CD4-positive, alpha-beta T cell treated with Interleukin-12 subunit alpha and Interleukin-12 subunit beta, for 1 hour (primary cell): ENCODE data around the gene ASPSCR1.
A peak's percentile ranks its signal among the peaks of the same experiment; 100 is the strongest.

Experiments
- DNase-seq: peaks from one replicate; pipeline ENCODE4 v3.0.0-alpha.2; 2020

Gene ASPSCR1, protein sequence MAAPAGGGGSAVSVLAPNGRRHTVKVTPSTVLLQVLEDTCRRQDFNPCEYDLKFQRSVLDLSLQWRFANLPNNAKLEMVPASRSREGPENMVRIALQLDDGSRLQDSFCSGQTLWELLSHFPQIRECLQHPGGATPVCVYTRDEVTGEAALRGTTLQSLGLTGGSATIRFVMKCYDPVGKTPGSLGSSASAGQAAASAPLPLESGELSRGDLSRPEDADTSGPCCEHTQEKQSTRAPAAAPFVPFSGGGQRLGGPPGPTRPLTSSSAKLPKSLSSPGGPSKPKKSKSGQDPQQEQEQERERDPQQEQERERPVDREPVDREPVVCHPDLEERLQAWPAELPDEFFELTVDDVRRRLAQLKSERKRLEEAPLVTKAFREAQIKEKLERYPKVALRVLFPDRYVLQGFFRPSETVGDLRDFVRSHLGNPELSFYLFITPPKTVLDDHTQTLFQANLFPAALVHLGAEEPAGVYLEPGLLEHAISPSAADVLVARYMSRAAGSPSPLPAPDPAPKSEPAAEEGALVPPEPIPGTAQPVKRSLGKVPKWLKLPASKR

DNA sequence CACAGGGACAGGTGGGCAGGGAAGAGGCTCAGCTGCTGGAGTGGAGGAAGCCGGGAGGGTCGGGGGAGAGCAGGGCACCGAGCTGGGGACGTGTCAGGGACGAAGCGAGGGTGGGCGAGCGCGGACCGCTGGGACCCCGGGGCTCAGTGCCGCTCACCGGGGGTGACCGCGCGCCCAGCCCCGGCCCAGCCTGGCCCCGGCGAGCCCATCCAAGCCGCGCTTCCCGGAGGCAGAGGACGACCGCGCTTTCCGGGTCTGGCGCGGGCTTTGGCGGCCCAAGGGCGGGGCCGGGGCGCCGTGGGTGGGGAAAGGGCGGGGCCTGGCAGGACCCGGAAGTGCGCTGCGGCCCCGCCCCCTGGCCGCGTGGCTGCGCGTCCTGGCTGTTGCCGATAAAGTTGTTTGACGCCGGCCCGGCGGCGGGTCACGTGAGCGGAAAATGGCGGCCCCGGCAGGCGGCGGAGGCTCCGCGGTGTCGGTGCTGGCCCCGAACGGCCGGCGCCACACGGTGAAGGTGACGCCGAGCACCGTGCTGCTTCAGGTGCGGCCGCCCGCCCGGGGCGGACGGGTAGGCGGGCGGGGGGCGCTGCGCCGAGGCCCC is at the start of gene ASPSCR1:
Gene ASPSCR1, plus strand, starts transcription at position 419 of the 598 bp plus-strand sequence. Its CDS starts 18 bp downstream, at position 437.
- peak; percentile 92 for DNase-seq

DNA sequence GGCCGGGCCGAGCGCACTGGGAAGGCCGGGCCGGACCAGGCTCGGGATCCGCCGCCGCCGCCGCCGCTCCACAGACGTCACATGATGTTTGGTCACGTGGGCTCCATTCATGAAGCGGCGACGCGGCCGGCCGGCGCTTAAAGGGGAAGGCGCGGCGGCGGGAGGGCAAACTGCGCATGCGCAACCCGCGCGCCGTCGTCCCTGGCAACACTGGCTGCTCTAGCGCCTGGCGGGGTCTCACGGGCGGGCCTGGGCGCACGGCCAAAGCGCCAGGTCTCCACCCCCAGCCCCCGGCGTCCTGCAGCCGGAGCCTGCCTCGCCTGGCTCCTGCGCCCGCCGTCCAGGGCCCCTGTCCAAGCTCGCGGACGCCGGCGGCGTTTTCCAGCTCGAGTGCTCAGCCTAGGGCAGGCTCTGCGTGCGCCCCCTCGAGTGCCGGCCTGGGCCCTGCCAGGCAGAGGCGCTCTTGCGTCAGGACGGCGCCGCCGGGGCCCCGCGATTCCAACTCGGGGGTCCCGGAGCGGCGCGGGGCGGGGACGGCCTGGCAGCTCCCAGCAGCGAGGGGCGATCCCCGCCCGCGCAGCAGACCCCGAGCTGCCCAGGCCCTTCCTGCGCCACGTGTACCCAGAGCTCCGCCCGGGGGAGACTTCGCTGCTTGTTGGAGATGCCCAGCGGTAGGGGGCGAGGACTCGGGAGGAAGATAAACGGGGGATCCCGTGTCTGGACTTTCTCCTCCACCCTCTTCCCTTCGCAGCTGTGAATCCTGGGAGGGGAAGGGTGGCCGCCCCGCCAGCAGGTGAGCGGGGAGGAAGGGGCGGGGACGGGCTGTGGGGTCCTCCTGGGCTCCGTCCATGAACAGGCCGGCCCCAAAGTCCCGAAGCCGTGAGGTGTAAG is 49.5 kb upstream of the ASPSCR1 start, which contains the start of gene MAFG:
Gene MAFG, minus strand, starts transcription at position 83 of the 891 bp plus-strand sequence. CDS start 4,550 bp downstream, outside the sequence.
- DNase-seq: peak; percentile 92

DNA sequence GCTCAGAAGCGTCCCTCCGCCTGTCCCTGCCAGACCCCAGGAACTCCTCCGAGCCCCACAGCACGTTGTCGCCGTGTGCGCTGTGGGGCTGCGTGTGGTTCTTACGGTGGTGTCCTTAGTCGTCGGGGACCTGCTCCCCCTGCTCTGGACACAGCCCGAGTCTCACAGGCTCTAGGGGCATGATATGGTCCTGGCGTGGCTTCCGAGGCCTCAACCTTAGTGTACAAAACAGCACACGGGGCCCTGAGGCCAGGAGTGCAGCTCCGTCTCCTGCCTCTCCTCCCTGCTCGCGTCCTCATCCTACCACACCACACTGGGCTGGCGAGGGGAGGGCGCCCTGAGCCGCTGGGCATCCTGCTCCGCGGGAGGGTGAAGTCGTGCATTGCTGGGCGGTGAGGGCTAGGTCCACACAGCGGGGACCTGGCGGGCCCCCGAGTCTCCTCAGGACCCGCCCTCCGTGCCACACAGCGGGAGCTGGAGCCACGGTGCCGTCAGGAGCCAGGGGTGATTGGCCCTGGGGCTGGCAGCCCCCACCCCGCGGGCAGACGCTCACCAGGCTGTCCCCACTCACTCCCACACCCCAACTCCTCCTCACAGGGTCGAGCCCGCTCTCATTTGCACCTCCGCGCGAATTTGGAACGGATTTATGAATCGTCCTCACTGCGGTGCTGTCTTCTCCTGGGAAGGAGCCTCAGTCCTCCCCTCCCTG is 48.7 kb upstream of the ASPSCR1 start:
- no peak for DNase-seq

DNA sequence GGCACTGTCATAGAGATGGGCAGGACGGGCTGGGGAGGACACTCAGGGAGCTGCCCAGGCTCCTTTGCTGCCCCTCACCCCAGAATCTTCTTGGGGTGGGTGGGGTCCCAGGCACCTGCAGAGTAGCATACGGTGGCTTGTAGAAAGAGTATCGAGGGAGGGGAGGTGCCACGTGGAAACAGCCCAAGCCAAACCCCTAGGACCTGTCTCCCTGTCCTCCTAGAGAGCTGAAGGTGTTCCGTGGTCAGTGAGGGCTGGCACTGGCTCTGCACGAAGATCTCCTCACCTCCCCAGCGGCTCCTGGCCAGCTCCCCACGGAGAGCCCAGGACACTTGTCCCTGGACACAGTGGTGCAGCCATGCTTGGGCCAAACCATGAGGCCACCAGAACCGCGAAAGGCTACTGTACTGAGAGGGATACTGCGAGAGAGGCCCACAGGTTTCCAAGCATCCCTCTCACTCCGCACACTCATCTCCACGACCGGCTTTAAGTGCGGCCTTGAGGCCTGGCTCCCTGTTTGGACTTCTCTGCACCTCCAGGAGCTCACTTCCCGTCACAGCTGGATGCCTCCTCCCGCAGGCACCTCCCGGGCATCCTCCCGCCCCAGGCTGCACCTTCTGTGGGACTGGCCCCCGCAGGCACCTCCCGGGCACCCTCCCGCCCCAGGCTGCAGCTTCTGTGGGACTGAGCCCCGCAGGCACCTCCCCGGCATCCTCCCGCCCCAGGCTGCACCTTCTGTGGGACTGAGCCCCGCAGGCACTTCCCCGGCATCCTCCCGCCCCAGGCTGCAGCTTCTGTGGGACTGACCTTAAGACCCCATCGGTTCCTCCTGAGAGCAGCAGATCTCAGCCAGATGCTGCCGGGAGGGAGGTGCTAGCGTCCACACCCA is 47.9 kb upstream of the ASPSCR1 start:
- DNase-seq: no peak

DNA sequence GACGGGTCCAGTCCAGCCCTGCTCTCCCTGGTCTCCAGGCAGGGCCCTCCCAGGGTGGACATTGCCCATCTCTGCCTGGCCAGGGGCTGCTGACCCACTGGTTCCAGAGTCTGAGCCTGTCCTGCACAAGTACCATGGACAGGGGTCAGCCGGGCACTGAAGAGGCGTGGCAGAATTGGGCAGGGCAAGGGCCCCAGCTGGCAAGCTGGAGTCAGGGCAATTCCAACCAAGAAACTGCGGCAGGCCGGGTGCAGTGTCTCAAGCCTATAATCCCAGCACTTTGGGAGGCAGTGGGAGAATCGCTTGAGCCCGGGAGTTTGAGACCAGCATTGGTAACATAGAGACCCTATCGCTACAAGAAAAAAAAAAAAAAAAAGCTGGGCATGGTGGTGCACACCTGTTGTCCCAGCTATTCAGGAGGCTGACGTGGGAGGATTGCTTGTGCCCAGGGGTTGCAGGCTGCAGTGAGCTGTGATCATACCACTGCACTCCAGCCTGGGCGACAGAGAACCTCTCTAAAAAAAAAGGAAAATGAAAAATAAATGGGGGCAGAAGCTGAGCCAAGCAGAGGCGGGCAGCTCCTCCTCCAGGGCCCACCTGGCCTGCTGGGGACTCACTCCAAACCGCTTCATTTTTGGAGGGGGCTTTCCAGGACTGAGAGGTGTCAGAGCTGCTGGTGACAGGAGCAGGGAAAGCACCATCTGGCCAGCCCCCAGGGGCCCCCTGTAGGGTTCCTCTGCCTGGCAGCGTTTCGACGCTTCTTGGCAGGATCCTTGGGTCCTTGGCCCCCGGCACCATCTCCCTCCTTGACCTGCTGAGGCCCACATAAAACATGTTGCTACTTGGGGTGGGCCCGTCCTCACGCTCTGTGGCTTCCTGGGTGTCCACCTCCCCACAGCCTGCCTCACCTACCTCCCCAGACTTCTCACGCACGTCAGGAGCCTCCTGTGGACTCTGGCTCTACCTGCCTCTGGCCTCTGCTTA is 47.0 kb upstream of the ASPSCR1 start:
- DNase-seq: no peak

DNA sequence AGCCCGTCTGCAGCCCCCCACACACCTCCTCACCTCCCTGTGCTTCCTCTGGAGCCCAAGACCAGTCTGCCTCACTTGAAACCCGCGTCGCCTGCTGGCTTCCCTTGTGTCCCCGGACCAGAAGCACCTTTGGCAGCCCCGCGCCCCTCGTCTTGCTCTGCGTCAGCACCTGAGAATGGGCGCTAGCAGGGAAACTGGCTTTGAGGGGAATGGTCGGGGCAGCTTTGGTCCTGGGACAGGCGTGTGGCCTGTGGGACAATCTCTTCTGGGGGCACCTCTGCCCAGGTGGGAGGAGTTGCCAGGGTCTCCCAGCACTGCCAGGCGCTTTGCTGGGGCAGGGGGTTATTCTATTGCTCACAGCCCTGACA is 46.3 kb upstream of the ASPSCR1 start:
- DNase-seq: no peak

DNA sequence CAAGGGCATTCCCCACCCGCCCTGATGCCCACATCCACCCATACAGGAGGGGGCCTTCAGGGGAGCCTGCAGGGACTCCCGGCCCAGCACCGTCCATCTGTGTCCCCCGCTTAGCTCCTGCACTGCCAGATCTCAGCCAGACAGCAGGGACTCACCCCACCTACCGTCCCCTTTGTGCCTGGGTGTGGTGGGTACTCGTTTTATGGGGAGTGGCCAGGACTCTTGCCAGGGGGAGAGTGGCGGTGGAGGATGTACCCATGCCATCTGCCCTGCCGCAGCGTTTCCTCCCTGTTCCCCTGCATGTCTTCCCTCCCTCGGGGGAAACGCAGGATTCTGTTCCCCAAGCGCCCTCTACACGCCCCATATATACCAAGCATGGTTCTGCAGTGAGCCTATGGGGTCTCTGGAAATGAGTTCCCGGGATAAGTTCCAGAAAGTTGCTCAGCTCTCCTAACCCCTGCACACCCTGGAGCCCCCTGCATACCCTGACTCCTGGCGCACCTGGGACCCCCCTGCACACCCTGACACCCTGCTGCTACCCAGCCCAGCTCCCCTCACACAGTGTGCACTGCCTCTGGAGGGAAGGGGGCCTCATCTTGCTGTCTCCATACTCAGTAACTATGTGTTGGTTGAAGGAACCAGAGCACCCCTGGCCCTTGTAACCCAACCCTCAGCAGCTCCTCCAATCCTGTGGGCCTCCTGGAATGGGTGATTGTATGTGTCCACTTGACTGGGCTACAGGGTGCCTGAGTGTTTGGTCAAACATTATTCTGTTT is 45.7 kb upstream of the ASPSCR1 start:
- DNase-seq: no peak

DNA sequence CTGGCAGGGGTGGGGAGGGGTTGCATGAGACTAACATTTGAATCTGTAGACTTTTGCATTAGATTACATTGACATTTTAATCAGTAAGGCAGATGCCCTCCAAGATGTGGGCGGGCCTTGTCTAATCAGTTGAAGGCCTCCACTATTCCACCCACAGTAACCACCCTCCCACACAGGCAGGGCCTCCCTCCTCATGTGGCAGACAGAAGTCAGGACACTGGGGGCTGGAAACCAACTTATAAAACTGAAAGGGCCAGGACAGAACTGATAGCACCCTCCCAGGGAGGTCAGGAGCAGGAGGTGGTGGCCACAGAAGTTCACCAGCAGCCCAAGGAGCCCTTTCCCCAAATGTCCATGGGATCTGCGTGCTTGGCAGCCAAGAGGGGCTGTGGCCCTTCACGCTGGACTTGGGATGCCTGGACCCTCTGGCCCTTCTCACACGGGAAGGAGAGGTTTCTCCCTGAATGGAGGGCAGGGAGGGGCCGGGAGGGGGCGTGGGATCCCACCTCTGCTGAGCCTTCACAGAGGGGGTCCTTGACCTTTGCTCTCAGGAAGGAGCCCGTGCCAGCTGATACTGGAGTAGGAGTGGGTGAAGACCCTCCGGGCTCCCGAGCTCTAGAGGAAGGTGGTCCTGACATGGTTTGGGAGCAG is 45.0 kb upstream of the ASPSCR1 start:
- DNase-seq: no peak

DNA sequence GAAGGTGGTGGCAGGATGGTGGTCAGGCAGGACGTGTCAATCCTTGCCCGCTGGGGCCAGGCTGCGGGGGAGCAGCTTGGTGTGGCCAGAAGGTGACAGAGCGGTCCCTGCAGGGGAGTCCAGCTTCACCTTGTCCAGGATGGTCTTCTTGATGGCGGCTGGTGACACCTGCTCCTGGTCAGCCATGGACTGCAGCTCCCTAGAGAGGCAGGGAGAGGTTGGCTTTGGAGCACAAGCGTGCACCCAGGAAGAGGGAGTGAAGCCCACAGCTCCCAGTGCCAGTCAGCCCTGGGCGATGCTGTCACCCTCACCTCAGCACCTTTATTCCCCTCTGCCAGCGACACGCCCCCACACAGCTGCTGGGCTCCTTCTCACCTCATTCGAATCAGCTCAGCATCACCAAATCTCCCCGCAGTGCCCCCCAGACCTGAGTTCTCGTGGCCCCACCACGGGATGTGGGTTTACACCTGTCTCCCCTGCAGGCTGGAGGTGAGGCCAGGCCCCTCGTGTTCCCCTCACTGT is 44.2 kb upstream of the ASPSCR1 start:
- DNase-seq: no peak

DNA sequence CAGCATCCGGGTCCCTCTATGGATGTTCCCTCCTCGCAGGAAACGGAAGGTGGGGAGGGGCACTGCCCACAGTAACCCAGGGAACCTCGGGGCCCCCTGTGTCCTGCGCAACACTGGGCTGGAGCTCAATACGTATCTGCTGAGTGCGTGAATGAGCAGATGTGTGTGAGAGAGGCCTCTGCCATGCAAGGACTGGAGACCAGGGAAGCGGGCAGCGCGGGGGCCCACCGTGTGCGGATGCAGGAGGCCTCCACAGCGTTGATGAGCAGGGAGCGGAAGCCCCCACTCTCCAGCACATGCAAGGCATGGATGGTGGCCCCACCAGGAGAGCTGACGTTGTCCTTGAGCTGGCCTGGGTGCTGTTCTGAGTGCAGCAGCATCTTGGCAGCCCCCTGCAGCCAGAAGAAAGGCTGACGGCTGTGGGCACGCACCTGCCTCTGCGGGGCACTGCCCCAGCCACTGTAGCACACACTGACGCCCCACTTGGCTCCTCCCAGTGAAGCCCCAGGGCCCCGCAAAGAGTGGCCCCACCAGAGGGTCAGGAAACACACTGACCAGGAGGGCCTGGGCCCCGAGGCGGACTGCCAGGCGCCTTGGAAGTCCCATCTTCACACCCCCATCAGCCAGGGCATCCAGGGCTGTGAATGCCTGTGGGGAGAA is 43.2 kb upstream of the ASPSCR1 start:
- no peak for DNase-seq

DNA sequence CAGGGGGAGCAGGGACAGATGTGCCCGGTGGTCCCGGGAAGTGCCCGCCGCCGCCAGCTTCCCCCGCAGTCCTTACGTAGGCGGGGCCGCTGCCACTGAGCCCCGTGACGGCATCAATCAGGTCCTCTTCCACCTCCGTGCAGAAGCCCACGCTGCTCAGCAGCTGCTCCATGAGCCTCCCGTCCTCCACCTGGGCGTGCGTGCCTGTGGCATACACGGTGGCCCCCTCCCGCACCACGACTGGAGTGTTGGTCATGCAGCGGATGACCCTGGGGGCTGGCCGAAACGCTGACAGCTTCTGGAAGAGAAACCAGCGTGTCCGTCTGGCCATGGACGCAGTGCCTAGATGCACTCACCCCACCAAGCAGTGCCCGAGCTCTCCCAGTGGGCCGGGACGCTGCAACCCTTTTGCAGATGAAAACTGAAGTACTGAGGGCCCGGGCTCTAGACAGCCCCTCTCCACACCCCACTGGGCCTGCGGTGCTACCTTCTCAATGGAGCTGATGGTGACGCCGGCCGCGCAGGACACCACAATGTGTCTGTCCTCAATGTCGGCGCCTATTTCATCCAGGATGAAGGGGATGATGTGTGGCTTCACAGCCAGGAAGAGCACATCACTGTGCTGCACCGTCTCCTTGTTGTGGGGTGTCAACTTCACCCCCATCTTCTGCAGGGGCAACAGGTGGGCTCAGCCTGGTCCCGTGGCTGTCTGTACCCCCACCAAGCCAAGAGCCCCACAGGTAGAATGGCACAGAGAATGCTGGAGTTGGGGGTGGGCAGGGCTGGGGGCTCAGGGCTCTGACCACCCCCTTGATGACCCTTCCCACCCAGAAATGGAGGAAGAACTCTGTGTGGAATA is 42.4 kb upstream of the ASPSCR1 start:
- no peak for DNase-seq

DNA sequence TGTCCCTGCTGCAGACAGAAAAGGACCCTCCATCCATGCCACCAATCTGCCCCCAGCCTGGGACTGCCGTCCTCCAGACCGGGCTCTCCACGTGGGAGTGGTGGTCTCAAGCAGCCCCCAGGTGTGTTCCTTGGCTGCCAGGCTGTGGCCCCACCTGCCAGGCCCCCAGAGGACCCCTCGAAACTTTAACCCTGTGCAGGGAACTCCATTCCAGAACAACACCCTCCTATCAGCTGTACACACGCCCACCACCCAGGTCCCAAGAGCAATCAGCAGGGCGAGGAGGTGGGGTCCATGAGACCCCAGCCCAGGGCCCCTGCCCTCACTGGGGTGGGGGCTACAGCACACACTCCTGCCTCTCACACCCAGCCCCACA is 41.7 kb upstream of the ASPSCR1 start:
- no peak for DNase-seq

DNA sequence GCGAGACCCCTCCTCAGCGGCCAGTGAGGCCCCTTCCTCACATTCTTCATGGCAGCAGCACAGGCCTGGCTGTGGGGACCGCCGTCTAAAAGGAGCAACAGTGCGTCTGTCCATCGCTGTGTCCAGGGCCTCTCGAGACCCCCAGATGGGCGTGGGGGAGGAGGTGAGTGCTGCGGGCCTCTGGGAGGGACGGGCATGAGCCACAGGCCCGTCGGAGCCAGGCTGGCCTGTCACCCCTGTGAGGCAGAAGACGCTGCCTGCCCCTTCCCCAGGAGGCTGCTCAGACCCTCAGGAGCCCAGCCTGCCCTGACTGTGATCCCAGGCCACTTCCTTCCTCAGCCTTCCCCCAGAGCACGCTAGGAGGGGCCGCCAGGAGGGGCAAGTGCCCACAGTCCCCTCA is 38.2 kb upstream of the ASPSCR1 start:
- no peak for DNase-seq

DNA sequence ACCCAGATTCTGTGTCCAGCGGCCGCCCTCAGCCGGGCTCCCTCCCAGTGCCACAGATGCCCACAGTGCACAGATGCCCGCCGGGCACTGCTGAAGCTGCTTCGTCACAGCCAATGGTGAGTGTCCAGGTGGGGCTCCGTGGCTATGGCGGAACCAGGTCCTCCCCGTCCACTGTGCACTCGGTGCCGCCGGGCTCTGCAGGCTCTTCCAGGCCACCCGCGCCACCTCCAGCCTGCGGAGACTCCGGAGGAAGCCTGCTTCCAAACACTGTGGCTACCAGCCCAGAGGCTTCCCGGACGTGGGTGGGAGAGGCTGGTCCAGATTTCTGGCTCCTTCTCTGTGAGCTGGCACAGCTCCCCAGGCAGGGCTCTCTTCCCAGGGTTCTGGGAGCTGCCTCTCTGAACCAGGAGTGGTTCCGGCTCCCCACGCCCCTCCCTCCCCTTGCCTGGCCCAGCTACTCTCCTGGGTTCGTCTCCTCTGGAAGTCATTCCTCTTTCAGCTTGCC is 37.5 kb upstream of the ASPSCR1 start:
- DNase-seq: no peak

DNA sequence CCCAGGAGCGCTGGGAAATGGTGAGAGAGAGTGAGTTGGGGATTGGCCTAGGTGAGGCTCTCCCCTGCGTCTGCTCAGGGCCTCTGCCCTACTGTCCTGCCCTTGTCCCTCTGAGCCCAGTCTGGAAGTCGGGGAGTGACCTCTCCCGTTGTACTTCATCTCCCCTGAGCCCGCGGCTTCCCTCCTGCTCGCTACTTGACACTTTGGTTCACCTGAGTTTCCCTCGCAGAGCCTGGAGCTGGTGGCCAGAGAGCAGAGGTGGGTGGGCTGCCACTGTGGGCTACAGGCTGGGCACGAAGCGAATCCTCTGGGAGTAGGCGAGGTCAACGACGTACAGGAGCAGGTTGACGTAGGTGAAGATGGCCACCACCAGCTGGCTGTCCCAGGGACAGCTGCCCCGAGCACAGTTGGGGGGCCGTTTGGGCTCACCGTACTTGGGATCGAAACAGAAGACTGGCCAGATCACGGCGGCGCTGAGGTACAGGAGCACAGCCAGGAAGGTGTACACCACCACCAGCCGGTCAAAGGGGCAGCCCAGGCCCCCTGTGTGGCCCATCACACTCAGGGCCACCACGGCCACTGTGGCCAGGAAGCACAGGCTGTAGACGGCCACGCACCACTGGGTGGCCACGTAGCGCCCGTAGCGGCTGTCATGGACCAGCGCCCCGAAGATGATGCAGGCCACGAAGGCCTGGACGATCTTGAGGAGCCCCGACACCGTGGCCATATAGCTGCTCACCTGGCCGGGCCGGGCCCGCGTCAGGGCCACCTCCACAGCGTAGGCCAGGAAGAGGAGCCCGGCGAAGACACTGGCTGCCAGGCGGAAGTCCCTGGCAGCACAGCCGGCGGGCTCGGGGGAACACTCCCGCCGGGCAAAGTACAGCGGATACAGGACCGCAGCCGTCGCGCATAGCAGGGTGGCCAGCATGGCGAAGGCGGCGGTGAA is 36.6 kb upstream of the ASPSCR1 start:
- DNase-seq: no peak
